Medulla oblongata (tissue), 1 donor: Measurements from ENCODE around the gene MUCL3.
"Not testable (repeated sequence)": the region's sequence is repeated elsewhere in the genome, so short reads cannot be mapped to it uniquely, and the experiment has no call there.

ENCODE experiments used
- DNase-seq: peaks from one replicate; pipeline ENCODE4 v3.0.0-alpha.2; 2015; ENCODE audit errors: extremely low spot score

Gene MUCL3

DNA sequence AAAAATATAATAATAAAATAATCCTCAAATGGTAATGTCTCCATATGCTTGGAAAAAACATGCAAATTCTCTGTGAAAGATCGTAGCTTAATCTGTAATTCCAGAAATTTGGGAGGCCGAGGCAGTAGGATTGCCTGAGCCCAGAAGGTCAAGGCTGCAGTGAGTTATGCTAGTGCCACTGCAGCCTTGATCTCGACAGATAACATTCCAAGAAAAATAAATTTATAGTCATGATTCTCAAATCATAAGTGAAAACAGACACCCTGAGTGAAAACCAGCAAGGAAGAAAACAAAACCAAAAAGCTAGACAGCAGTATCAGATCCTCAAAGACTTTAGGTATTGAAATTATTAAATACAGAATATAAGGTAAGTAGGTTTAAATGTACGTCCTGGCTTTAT, 38.9 kb downstream of the MUCL3 start:
- DNase-seq = no peak

DNA sequence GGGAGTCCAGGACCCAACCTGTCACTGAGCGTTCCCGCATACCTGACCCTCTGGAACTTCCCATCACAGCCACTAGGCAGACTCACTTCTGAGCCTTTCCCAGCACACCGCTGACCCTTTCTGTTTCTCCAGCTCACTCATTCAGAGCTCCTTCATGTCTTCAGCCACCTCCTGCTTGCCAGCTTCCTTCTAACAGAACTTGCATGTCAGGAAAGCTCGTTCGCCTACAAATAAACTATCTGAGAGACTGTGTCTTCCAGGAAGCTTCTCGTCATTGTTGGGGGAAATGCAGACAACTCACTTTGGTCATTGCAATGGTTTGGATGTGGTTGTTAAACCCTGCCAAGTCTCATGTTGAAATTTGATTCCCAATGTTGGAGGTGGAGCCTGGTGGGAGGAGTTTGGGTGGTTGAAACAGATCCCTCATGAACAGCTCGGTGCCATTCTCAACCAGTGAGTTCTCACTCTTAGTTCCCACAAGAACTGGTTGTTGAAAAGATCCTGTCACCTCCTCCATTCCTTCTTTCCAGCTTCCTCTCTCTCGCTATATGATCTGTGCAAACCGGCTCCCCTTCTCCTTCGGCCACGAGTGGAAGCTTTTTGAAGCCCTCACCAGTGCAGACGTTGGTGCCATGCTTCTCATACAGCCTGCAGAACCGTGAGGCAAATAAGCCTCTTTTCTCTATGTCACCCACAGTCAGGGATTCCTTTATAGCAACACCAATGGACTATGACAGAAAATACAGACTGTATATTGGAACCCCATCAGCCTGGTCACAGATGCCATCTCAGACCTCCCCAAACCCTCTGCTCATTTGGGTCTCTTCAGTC, 41.4 kb downstream of the MUCL3 start:
- peak; percentile 22 for DNase-seq

DNA sequence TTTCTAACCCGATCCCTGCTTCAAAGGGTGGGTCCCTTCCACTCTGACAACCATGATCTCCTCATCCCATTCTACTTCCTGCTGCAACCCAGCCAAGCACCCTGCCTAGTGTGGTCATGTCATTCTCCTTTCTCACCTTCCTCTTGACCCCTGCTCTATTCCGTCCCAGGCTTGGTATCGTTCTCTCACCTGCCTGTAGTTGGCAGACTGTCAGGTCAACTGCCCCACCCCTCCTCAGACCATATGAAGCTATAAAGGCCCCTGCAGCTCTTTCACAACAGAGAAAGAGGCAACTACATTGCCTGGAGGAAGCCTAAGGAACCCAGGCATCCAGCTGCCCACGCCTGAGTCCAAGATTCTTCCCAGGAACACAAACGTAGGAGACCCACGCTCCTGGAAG, 42.7 kb downstream of the MUCL3 start, which contains the start of gene MUC21:
Gene MUC21, plus strand, starts transcription at position 280 of the 400 bp plus-strand sequence. CDS start 241 bp downstream, outside the sequence.
- DNase-seq = no peak

DNA sequence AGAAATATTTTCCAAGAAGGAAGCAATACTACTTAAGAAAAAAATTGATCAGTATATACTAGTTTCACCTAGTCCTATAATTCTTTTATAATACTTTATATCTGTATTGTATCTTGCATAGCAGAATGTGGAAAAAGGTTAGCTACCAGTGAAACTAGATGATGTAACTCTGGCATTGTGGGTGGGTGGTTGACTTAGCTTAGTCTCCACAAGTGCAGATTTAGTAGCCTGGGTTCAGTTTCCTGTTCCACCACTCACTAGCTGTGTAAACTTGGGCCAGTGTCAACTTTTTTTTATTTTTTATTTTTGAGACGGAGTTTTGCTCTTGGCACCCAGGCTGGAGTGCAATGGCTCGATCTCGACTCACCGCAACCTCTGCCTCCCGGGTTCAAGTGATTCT, 44.7 kb downstream of the MUCL3 start:
- peak; percentile 11 for DNase-seq

DNA sequence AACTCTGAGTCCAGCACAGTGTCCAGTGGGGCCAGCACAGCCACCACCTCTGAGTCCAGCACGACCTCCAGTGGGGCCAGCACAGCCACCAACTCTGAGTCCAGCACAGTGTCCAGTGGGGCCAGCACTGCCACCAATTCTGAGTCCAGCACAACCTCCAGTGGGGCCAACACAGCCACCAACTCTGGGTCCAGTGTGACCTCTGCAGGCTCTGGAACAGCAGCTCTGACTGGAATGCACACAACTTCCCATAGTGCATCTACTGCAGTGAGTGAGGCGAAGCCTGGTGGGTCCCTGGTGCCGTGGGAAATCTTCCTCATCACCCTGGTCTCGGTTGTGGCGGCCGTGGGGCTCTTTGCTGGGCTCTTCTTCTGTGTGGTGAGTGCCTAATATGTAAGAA, 46.5 kb downstream of the MUCL3 start:
- no peak for DNase-seq

DNA sequence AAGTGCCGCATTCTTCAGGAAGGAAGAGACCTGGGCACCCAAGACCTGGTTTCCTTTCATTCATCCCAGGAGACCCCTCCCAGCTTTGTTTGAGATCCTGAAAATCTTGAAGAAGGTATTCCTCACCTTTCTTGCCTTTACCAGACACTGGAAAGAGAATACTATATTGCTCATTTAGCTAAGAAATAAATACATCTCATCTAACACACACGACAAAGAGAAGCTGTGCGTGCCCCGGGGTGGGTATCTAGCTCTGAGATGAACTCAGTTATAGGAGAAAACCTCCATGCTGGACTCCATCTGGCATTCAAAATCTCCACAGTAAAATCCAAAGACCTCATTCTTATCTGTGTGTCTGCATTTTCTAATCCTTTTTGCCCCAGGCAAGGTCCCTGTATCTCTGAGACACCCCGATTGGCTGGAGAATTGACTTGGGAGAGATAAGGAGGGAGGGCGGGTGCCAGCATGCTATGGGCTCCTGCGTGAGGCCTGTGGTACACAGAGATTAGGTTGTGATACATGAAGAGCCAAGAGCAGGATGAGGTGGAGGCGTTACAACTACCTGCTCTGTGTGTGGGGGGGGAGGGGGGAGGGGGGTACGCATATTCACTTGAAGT, 47.5 kb downstream of the MUCL3 start:
- no peak for DNase-seq

DNA sequence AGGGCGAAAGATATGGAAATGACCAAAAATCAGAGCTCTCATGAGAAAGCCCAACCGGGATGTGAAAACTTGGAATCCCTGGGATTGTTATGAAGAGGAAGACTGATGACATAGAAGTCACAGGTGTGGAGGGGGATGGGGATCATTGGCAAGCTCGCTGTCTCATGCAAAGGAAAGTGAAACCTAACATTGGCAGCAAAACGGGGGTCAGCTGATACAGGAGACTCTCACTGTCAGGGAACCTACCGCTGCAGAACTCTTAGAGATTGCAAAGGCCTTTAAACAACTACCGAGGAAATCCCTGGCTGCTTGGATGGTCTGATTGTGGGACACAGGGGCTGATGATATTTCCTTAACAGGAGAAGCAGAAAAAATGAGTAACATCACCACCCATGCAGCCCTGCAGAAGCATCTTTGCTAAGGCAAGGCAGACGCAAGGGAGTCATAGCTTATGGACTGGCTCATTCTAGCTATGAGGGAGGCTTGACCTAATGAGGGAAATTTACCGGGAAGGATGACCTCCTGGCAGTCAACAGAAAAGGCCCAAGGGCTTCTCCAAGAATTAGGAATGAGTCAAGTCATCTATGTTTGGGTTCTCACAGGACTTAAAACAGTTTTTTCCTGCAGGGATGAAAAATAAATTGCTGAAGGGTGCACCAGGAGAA, 49.8 kb downstream of the MUCL3 start:
- DNase-seq = peak; percentile 47

DNA sequence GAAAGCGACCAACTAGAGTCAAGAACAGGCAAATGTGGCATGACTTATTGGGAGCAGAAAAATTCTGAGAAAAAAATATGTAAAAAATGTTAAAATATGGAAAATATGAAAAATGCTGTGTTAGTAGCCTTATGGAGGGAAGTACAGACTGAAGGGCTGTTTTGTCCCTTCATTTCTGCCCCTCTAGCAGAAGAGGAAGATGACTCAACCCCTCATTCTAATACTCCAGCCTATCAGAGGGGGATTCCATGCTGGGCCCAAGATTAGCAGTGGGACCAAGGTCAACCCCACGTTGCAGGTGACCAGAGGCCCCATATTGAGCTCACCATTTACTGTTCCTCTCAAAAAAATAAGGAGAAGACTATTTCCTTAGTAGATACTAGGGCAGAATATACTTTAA, 51.1 kb downstream of the MUCL3 start:
- no peak for DNase-seq

DNA sequence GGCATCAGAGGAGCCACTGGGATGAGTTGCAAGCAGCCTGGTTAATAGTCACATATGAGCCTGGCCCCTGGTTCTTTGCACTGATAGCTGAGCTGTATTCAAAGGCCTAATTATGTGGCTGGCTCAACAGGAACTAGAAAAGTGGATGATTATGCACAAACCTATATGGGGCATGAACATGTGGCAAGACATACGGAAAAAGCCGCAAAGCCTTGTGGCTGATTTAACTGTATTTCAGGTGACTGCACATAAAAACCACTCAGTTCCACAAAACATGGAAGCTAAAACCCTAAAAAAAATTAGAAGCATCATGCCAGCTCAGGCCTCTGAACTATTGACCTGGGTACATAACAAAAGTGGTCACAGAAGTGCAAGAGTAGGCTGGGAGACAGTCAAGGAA, 56.5 kb downstream of the MUCL3 start:
- DNase-seq = no peak

DNA sequence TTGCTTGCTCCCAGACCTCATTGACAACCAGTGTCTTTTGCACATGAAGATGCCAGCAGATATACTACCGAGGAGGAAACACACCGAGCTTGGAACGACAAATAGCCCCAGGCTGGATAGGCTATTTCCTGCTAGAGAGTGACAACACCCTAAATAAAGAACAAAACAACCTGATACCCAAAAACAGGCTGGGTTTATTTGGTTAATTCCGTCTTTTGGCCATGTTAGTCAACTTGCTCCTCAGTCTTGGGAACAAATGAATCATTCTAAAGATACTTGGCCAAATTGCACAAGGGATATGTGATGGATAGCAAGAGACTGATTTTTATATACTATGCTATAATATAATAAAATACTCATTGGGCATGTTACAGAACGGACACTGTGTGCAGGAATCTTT, 58.0 kb downstream of the MUCL3 start:
- DNase-seq = no peak

DNA sequence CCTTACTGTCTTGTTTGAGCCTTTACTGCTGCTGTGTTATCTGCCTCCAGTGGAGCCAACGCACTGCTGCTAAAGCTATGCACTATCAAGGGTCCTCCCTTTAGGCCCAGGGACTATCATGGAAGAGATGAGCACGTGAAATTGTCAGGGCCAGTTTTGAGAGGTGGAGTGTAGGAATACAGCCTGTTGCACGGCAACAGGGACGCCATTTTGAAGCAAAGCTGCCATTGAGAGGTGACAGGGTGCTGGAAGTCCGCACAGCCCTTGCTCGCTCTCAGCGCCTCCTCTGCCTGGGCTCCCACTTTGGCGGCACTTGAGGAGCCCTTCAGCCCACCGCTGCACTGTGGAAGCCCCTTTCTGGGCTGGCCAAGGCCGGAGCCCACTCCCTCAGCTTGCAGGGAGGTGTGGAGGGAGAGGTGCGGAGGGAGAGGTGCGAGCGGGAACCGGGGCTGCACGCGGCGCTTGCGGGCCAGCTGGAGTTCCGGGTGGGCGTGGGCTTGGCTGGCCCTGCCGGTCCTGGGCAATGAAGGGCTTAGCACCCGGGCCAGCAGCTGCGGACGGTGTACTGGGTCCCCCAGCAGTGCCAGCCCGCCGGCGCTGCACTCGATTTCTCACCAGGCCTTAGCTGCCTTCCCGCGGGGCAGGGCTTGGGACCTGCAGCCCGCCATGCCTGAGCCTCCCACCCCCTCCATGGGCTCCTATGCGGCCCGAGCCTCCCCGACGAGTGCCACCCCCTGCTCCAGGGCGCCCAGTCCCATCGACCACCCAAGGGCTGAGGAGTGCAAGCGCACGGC, 59.5 kb downstream of the MUCL3 start:
- not testable (repeated sequence) for DNase-seq

DNA sequence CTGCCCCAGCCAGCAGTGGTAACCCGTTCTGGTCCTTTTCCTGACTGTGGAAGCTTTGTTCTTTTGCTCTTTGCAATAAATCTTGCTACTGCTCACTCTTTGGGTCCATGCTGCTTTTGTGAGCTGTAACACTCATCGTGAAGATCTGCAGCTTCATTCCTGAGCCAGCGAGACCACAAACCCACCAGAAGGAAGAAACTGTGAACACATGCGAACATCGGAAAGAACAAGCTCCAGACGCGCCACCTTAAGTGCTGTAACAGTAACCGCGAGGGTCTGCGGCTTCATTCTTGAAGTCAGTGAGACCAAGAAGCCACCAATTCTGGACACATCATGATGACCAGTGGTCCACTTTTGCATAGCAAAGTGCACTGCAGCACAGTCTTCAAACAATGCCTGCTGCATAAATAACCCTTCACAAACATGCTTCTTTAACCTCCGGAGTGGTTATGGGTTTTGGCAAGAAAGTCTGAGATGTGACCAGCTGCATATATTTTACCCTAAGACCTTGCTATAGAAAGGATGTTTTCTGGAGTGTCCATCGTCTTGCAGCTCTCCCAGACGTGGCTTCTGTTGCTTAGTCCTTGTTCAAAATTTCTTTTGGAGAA, 60.6 kb downstream of the MUCL3 start:
- DNase-seq = no peak

DNA sequence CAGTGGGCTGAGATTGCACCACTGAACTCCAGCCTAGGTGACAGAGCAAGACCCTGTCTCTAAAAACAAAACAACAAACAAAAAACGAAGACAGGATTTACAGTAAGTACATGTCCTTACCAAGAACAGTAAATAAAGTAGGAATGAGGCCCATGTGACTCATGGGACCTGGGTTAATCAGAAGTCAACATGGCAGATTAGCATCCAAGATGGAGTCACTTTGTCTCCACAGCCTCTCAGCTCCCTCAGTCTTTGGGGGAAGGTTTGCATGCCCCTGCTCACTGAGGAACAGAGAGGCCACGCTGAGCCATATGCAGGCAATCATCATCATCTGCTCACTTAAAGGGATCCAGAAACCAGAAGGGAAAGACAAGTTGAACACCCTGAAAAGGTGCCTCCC, 61.7 kb downstream of the MUCL3 start:
- no peak for DNase-seq
